ENCODE results near the gene TRAF5. TPM values are rescaled to one million over a fixed set of nuclear protein-coding genes. Genes with fewer than 3 reads are reported as not detected.
"Not testable (repeated sequence)": the region's sequence is repeated elsewhere in the genome, so short reads cannot be mapped to it uniquely, and the experiment has no call there.

Gene TRAF5
- total RNA-seq, 4 donors from 2014 or later = 2.7 to 9.2 (median 4.0) TPM

GRCh38 chr1:211309617-211310016 lies 17.0 kb upstream of the TRAF5 start:
- no peak for DNase-seq
- no peak overlapping the region for H3K4me3 ChIP-seq
- H3K27ac ChIP-seq = no peak overlapping the region
- no peaks in the 10 kb centered on the region for H3K9me3 ChIP-seq
- intact Hi-C loops (cut with DNase I) = no loop called here
- no peak for TF ChIP-seq POLR2A (IDR thresholded peaks at IDR 0.05)
- no peak for TF ChIP-seq CTCF (IDR thresholded peaks at IDR 0.05)
- no peaks in the 10 kb centered on the region for H3K4me1 ChIP-seq
- peaks cover 0 to 87% (median 14%) of the 10 kb centered on the region in 3 donors for H3K36me3 ChIP-seq
- H3K27me3 ChIP-seq = no peaks in the 10 kb centered on the region
- 77 to 80% methylated on average over 3 of the region's 3 CpGs for WGBS, 2 donors

GRCh38 chr1:211313392-211313791 lies 13.2 kb upstream of the TRAF5 start:
- H3K9me3 ChIP-seq = no peaks in the 10 kb centered on the region
- peaks cover 0 to 79% (median 14%) of the 10 kb centered on the region in 3 donors for H3K36me3 ChIP-seq

GRCh38 chr1:211318576-211319280 lies 7.9 kb upstream of the TRAF5 start:
- Histone ChIP-seq H3K9me3 (no peaks in the 10 kb centered on the region), H3K4me3 (no peak overlapping the region), H3K27me3 (no peaks in the 10 kb centered on the region), H3K4me1 (no peaks in the 10 kb centered on the region), H3K27ac (no peak overlapping the region), H3K36me3 (peaks cover 0 to 33% (median 6%) of the 10 kb centered on the region in 3 donors)
- intact Hi-C loops (cut with DNase I) = no loop called here
- TF ChIP-seq POLR2A (IDR thresholded peaks at IDR 0.05) (no peak), CTCF (IDR thresholded peaks at IDR 0.05) (no peak)
- DNase-seq = no peak

More at GRCh38 chr1:211313392-211313791, 13.2 kb upstream of the TRAF5 start:
- Histone ChIP-seq H3K27ac (no peak overlapping the region), H3K27me3 (no peaks in the 10 kb centered on the region), H3K4me1 (no peaks in the 10 kb centered on the region), H3K4me3 (no peak overlapping the region)
- no peak for TF ChIP-seq POLR2A (IDR thresholded peaks at IDR 0.05)
- no peak for TF ChIP-seq CTCF (IDR thresholded peaks at IDR 0.05)
- intact Hi-C loops (cut with DNase I) = no loop called here
- DNase-seq = no peak
- 92 to 94% methylated on average over 11 of the region's 11 CpGs for WGBS, 2 donors

- Histone ChIP-seq H3K27ac (no peak overlapping the region), H3K4me1 (no peaks in the 10 kb centered on the region), H3K36me3 (peaks cover 0 to 21% (median 0%) of the 10 kb centered on the region in 3 donors), H3K4me3 (no peak overlapping the region), H3K9me3 (no peaks in the 10 kb centered on the region), H3K27me3 (no peaks in the 10 kb centered on the region)
- DNase-seq = no peak
- intact Hi-C loops (cut with DNase I) = loop anchor here (10.0 kb wide), 2 partner anchors 155 to 335 kb away; no protein-coding TSS in a partner anchor
- TF ChIP-seq POLR2A (IDR thresholded peaks at IDR 0.05) (no peak), CTCF (IDR thresholded peaks at IDR 0.05) (no peak)
Observed at GRCh38 chr1:211319892-211320291, 6.7 kb upstream of the TRAF5 start.

GRCh38 chr1:211320980-211321379 lies 5.7 kb upstream of the TRAF5 start:
- Histone ChIP-seq H3K36me3 (peaks cover 0 to 11% (median 0%) of the 10 kb centered on the region in 3 donors), H3K4me3 (no peak overlapping the region), H3K27me3 (no peaks in the 10 kb centered on the region), H3K27ac (no peak overlapping the region), H3K4me1 (peaks cover 0 to 4% (median 0%) of the 10 kb centered on the region in 3 donors), H3K9me3 (no peaks in the 10 kb centered on the region)
- no peak for DNase-seq
- TF ChIP-seq CTCF (IDR thresholded peaks at IDR 0.05) (no peak), POLR2A (IDR thresholded peaks at IDR 0.05) (no peak)
- intact Hi-C loops (cut with DNase I) = loop anchor here (10.0 kb wide), 2 partner anchors 154 to 334 kb away; no protein-coding TSS in a partner anchor
- 41 to 61% methylated on average over 4 of the region's 4 CpGs for WGBS, 2 donors

- not testable (repeated sequence) for DNase-seq, H3K27me3 ChIP-seq, H3K9me3 ChIP-seq, H3K27ac ChIP-seq, H3K4me3 ChIP-seq, H3K36me3 ChIP-seq
- 89 to 97% methylated on average over 7 of the region's 7 CpGs for WGBS, 2 donors
- intact Hi-C loops (cut with DNase I) = loop anchor here (10.0 kb wide), 2 partner anchors 153 to 333 kb away; no protein-coding TSS in a partner anchor
- H3K4me1 ChIP-seq = peaks cover 0 to 10% (median 0%) of the 10 kb centered on the region in 3 donors
Observed at GRCh38 chr1:211321646-211322045, 5.0 kb upstream of the TRAF5 start.
